Heart left ventricle (tissue), 16 donors: ENCODE data around the gene CIART. TPM values are rescaled to one million over a fixed set of nuclear protein-coding genes. Genes with fewer than 3 reads are reported as not detected.
"Not testable (repeated sequence)": the region's sequence is repeated elsewhere in the genome, so short reads cannot be mapped to it uniquely, and the experiment has no call there.

Experiments used
- ATAC-seq, 4 donors: fragments of 200-7000 bp; cut with Tn5 transposase; one replicate each; pipeline ENCODE4 v1.9.1; 2020 to 2022; ENCODE audit warnings: moderate library complexity in 4 of 4, mild to moderate bottlenecking in 3 of 4, moderate number of reproducible peaks in 1 of 4
- DNase-seq, 5 donors: peaks; one replicate each; pipeline ENCODE4 v3.0.0-alpha.2; 2020
- H3K27ac ChIP-seq, 12 donors: fragments of 200-600 bp; sonication (generic) in 4 of 12; one replicate each; pipeline versions ENCODE4 v1.5.0 to v1.8.0; 2016 to 2022; ENCODE audit warnings: mild to moderate bottlenecking in 2 of 12
- H3K27me3 ChIP-seq, 9 donors: fragments of 200-600 bp; sonication (generic) in 2 of 9; one replicate each; pipeline versions ENCODE4 v1.5.1 to v1.8.0; 2016 to 2022; ENCODE audit warnings: mild to moderate bottlenecking in 3 of 9
- H3K36me3 ChIP-seq, 9 donors: fragments of 200-600 bp; sonication (generic) in 2 of 9; one replicate each; pipeline versions ENCODE4 v1.5.0 to v1.8.0; 2018 to 2022; ENCODE audit warnings: mild to moderate bottlenecking in 2 of 9
- H3K4me1 ChIP-seq, 12 donors: fragments of 200-600 bp; sonication (generic) in 4 of 12; one replicate each; pipeline versions ENCODE4 v1.5.0 to v1.8.0; 2016 to 2022; ENCODE audit warnings: mild to moderate bottlenecking in 3 of 12
- H3K4me3 ChIP-seq, 12 donors: fragments of 200-600 bp; sonication (generic) in 4 of 12; one replicate each; pipeline versions ENCODE4 v1.5.0 to v1.8.0; 2017 to 2022; ENCODE audit warnings: mild to moderate bottlenecking in 9 of 12, moderate library complexity in 4 of 12
- H3K9me3 ChIP-seq, 12 donors: fragments of 200-600 bp; sonication (generic) in 4 of 12; one replicate each; pipeline versions ENCODE4 v1.5.0 to v1.8.0; 2016 to 2022; ENCODE audit warnings: mild to moderate bottlenecking in 1 of 12
- CTCF ChIP-seq, 12 donors: fragments of 200-600 bp; sonication (generic) in 4 of 12; IDR thresholded peaks; one replicate each; pipeline versions ENCODE4 v1.5.0 to v1.8.0; 2018 to 2022; ENCODE audit warnings: antibody characterized with exemption in 12 of 12, mild to moderate bottlenecking in 5 of 12
- POLR2A ChIP-seq, 2 donors: fragments of 450-650 bp; IDR thresholded peaks; one replicate each; pipeline ENCODE4 v1.6.1; 2017; ENCODE audit warnings: antibody characterized with exemption in 2 of 2, mild to moderate bottlenecking in 2 of 2, moderate library complexity in 2 of 2
- WGBS, 4 donors: extraction: QIAGEN DNeasy Blood & Tissue Kit in 2 of 4; methylation state at CpG; one replicate each; pipeline versions ENCODE4 v1.1.5 to v1.1.7; 2013 to 2018; 5-methylcytosine and 5-hydroxymethylcytosine counted together
- intact Hi-C, 10 donors: fragments of 100-400 bp; cut with DNase I; formaldehyde crosslinking; loops; one replicate each; pipeline versions ENCODE4 v1.11.1 to v1.14.2; 2022
- long read RNA-seq, 3 donors: library from polyadenylated mRNA; unstranded; transcript quantifications; one replicate each; pipeline ENCODE4 v2.0.0, GENCODE V29; 2020 to 2021
- polyA plus RNA-seq, 2 donors: library from polyadenylated mRNA; stranded (reverse); fragments of 200-250 nt; gene quantifications; one replicate each; pipeline ENCODE4 v1.2.3, GENCODE V29; 2013
- total RNA-seq, 9 donors: library from RNA; depleted of rRNA in 2 of 9; stranded (reverse); fragments of >200 nt in 2 of 9; fragmentation: NEBNext Ultra II Directional in 3 of 9; extraction: Animal tissue kit (Norgen Biotek cat#: 25700) in 3 of 9; gene quantifications; one replicate each; pipeline versions ENCODE4 v1.1.0 to v1.2.4, GENCODE V29; 2016 to 2023
- donor health status: ischemic (EF 13 %, LVEDD 7.1; RV severe dilation, severe dysfunction).
- donor health status: healthy with polysubstance abuse.
- donor health status: DM: no; HTN: yes; CAD: no.
- donor health status: DM: no; HTN: no; CAD: no.
- donor health status: ischemic (EF 25% LVEDD 6.9; RV normal size, moderate dysfunction).
- donor health status: ischemic (EF 25% LVEDD 5.7; RV mildly dilated, moderate dysfunction).
- donor health status: healthy.
- donor health status: DM: yes; HTN: yes; CAD: no.
- donor health status: ischemic (EF 35%, LVEDD 5.7; RV mildly dilated, moderate dysfunction).
- donor health status: nonischemic (EF 11% LVEDD 7.7; RV severe dilation, severe dysfunction).
- donor health status: DM: yes; HTN: yes; CAD: no.
- donor health status: PGD.
- donor health status: ischemic (EF 29% LVEDD 5.4; RV normal size, mild dysfunction).
- donor health status: nonischemic (EF 23%, LVEDD 6.1; RV moderate dilation, normal function).

The CIART gene, protein sequence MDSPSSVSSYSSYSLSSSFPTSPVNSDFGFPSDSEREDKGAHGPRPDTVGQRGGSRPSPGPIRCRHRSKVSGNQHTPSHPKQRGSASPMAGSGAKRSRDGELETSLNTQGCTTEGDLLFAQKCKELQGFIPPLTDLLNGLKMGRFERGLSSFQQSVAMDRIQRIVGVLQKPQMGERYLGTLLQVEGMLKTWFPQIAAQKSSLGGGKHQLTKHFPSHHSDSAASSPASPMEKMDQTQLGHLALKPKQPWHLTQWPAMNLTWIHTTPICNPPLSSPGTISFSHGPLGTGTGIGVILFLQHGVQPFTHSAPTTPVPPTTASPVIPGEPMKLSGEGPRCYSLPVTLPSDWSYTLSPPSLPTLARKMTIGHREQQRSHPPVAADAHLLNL
- total RNA-seq = 10 to 100 TPM in 4 of 9 donors, 1 to 10 TPM in 5; 2.3 to 23.9 (median 7.1) TPM
- polyA plus RNA-seq = 10 to 100 TPM in 1 of 2 donors, 1 to 10 TPM in 1; 4.1 to 15.0 TPM
- long read RNA-seq, donor 1, transcript CIART-201 (5 exons, 1,746 nt) = major isoform, 5 of 15 reads
- long read RNA-seq, donor 1, partial matches to known transcripts = 1 of 15 reads
- long read RNA-seq, donor 1, other reads (novel, unspliced or antisense) = 4 of 15 reads
- long read RNA-seq, donor 2, partial matches to known transcripts = 1 of 11 reads
- long read RNA-seq, donor 2, other reads (novel, unspliced or antisense) = 0 of 11 reads
- long read RNA-seq, donor 3, partial matches to known transcripts = 0 of 2 reads
- long read RNA-seq, donor 3, other reads (novel, unspliced or antisense) = 0 of 2 reads

GRCh38 chr1:150281758-150282557, at the start of gene CIART:
Gene CIART (plus strand): TSS chr1:150282554. CDS start chr1:150283268, 714 bp downstream.
- intact Hi-C loops = loop anchor here in 8 of 10 donors (1.0 to 5.0 kb wide), 6 partner anchors 25 to 80 kb away; partner anchors contain the start of genes CA14 (in 1 of the 8), PRPF3 (in 1 of the 8) and RPRD2 (in 1 of the 8)
- TF ChIP-seq CTCF (IDR thresholded peaks at IDR 0.05) (no peak), POLR2A (IDR thresholded peaks at IDR 0.05) (no peak)
- H3K36me3 ChIP-seq = peaks cover 0 to 51% (median 16%) of the 10 kb centered on the region in 9 donors

DNA sequence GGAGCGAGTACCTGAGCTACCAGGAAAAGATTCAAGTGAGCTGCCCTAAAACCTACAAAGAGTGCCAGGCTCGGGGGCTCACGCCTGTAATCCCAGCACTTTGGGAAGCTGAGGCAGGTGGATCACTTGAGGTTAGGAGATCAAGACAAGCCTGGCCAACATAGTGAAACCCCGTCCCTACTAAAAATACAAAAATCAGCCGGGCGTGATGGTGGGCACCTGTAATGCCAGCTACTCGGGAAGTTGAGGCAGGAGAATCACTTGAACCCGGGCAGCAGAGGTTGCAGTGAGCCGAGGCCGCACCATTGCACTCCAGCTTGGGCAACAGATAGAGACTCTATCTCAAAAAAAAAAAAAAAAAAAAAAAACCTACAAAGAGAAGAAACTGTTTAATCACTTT, 49.4 kb upstream of the CIART start:
- H3K9me3 ChIP-seq, DNase-seq, intact Hi-C loops, H3K27me3 ChIP-seq, ATAC-seq: not testable (repeated sequence)
- peak overlapping the region in 1 of 12 donors; percentile 98 for H3K4me3 ChIP-seq
- WGBS, 4 donors = 88 to 94% (median 93%) methylated on average over 10 of the region's 10 CpGs
- H3K27ac ChIP-seq = peak overlapping the region in 3 of 12 donors; percentile 93 to 100 (median 99)
- peaks cover 0 to 18% (median 11%) of the 10 kb centered on the region in 12 donors for H3K4me1 ChIP-seq
- H3K36me3 ChIP-seq = peaks cover 0 to 37% (median 30%) of the 10 kb centered on the region in 9 donors

More at GRCh38 chr1:150281758-150282557, at the start of gene CIART:
- 1 to 3% (median 2%) methylated on average over 46 of the region's 46 CpGs for WGBS, 4 donors
- Histone ChIP-seq H3K9me3 (no peaks in the 10 kb centered on the region), H3K27me3 (no peaks in the 10 kb centered on the region), H3K4me1 (peaks cover 0 to 34% (median 21%) of the 10 kb centered on the region in 12 donors), H3K4me3 (peak within 1 kb of the TSS; percentile 44 to 98 (median 63)), H3K27ac (peak within 1 kb of the TSS; percentile 82 to 98 (median 93))
- ATAC-seq (peak; percentile 96 to 98 (median 97)), DNase-seq (peak; percentile 90 to 97 (median 95))

- Histone ChIP-seq H3K27me3 (no peaks in the 10 kb centered on the region), H3K27ac (peak overlapping the region; percentile 83 to 100 (median 98)), H3K4me3 (peak overlapping the region; percentile 78 to 99 (median 96)), H3K9me3 (no peaks in the 10 kb centered on the region), H3K36me3 (peaks cover 0 to 30% (median 25%) of the 10 kb centered on the region in 9 donors), H3K4me1 (peaks cover 0 to 18% (median 11%) of the 10 kb centered on the region in 12 donors)
- DNase-seq = no peak
- no peak for ATAC-seq
- intact Hi-C loops = no loop called here
- WGBS, 4 donors = 12 to 15% (median 13%) methylated on average over 15 of the region's 15 CpGs
- TF ChIP-seq POLR2A (IDR thresholded peaks at IDR 0.05) (no peak), CTCF (IDR thresholded peaks at IDR 0.05) (no peak)
These were observed 48.7 kb upstream of the CIART start for GRCh38 chr1:150233359-150234308.
